Measurements from ENCODE around the gene ACSS1.
"Not testable (repeated sequence)": the region's sequence is repeated elsewhere in the genome, so short reads cannot be mapped to it uniquely, and the experiment has no call there.

Gene ACSS1

DNA sequence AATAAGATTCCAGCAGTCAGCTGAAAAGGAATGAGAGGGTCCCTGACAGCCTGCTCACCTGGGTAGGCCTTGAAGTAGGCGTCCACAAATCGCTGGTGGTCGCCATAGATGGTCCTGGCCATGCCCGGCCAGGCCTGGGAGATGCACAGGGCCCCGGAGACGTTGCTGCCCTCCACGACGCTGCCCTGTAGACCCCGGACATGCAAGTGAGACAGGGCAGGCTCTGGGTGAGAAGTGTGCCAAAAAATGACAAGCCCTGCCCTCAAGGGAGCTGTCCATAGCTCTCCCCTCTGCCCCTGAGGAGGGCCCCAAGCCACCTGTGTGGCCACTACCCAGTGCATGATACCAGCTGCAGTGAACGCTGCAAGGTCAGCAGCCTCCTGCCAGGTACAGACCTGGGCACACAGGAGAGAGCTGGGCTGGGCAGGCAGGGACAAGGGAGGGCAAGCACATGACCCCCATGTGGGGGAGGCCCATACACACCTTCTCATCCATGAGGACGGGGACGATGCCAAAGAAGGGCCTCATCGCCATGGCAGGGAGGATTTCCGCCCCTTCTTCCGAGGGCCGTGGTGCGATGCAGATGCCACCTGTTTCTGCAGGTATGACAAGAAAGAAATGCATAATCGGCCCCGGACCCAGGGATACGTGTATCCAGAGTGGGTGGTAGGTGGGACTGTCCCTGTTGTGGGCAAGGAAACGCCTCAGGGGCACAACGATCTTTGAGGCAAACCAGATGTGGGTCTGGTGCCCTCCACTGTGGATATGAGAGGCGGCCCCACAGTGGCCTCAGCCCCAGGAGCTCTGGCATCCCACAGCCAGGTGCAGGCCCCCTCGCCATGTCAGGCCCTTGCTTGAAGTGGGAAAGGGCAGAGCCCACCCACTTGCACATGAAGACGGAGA is 44.2 kb downstream of the ACSS1 start:
- no peak for DNase-seq (ENCODE audit: low read depth in 2 of 2, low spot score in 1 of 2)

GRCh38 chr20:25012616-25013189 is 45.2 kb downstream of the ACSS1 start:
- DNase-seq (ENCODE audit: low read depth in 2 of 2, low spot score in 1 of 2), result no peak

DNA sequence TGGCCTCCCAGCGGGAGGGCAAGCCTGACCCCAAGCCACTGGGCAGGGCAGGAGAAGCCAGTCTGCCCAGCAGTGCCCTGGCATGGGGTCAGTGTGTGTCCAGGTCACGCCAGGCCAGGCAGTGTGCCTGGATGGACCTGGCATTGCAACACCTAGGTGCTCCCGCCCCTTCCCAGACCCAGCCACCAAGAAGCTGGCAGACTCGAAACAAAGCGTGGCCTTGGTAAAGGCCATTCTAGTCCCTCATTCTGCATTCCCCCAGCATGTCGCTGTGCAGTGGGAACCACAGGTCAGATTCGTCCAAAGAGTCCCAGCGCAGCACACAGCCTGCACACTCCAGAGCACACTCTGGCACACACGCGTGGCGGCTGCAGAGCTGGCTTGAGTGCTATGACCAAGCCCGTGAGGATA is 46.1 kb downstream of the ACSS1 start:
- DNase-seq (ENCODE audit: low read depth in 2 of 2, low spot score in 1 of 2), result no peak

GRCh38 chr20:25011261-25011660 is 46.7 kb downstream of the ACSS1 start:
- no peak for DNase-seq (ENCODE audit: low read depth in 2 of 2, low spot score in 1 of 2)

GRCh38 chr20:25009218-25010145 is 48.5 kb downstream of the ACSS1 start:
- no peak for DNase-seq (ENCODE audit: low read depth in 2 of 2, low spot score in 1 of 2)

- no peak for DNase-seq (ENCODE audit: low read depth in 2 of 2, low spot score in 1 of 2)
These were observed 49.3 kb downstream of the ACSS1 start for GRCh38 chr20:25008388-25009217.

DNA sequence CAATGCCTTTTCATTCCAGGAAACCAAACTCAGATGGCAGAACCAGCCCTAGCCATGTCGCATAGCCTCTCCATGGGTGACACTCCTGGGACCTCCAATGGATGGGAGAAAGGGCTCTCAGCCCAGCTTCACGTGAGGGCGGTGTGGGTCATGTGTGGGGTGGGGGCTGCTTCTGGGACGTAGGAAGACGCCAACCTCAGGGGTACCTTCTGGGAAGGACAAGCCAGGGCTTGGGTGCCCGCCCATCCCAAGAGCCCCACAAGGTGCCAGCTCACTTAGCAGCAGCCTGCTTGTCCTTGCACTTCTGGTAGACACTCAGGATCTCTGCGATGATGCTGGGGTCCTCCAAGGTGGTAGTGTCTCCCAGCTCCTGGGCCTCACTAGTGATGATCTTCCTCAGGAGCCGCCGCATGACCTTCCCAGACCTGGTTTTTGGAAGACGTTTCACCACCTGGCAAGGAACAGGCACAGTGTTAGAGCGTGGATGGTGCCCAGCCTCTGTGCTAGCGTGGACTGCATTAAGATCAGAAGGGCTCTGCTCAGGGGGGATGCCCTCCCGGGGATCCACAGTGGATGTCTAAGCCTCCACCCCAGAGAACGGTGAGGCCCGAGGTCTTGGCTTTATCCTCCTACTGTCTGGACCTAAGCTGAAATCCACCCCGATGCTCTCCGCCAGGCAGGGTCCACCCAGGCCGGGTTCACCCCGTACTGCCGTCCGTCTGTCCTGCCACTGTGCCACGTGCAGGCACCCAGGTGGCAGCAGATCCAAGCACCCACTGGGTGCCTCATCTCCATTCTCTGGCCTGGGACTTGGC is 50.2 kb downstream of the ACSS1 start:
- no peak for DNase-seq (ENCODE audit: low read depth in 2 of 2, low spot score in 1 of 2)

DNA sequence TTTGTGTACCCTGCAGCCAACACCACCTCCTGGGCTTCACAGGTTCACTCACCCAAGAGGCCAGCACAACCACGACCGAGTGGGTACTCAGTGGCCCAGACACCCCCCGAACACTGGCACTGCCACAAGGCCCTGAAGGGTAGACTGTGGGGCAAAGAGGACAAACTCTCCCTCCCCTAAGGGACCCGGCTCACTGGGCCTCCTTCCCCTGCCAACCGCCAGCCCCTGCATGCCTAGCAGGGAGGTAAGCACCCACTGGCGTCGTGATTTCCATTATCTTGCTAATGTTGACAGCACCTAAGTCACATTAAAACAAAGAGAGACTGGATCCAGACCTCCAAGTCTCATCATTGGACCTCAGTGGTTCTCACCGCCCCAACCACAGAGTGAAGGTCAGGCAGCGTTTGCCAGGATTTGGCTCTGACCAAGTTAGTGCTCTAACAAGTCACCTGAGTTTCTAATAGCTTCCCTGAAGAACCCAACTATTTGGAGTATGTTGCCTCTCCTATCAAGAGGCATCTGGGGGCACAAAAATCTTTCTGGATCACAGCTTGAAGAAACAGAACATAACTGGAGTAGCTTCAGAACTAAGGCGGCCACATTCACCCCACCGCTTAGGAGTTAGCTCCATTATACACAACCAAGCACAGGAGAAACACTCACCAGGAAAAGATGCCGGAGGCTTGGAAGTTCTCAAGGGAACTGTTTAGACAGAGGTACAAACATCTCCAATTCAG is 51.3 kb downstream of the ACSS1 start:
- no peak for DNase-seq (ENCODE audit: low read depth in 2 of 2, low spot score in 1 of 2)

DNA sequence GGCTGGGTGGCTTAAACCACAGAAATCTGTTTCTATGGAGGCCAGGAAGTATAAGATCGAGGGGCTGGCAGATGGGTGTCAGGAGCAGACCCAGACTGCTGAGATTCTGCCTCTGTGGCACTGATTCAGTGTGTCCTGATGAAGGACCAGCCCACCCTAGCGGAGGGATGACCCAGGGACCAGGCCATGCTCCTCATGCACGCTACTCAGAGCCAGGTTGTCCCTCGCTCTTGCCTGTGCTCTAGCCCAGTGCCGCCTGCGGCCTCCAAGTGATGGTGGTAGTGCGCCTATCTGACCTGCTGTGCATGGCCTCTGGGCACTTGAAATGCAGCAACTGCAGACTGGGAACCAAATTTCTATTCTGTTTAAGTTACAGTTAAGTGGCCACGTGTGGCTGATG is 52.3 kb downstream of the ACSS1 start:
- DNase-seq (ENCODE audit: low read depth in 2 of 2, low spot score in 1 of 2), result no peak

DNA sequence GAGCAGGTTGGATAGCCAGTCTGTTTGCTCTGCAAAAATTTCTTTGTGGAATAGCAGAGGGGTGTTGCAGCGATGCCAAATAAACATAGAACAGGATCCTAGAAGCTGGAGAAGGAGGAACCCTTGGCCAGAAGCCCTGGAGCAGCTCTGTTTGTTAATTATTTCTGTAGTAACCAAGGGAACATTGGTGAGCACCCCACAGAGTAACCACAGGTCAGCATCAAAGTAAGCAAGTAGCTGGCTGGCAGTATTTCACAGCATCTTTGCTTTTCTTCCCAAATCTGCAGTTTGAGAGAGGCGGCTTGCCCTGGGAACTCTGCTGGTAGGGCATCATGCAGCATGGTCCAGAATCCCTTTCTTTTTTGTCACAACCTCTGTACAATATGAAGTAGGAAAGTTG is 52.7 kb downstream of the ACSS1 start:
- DNase-seq (ENCODE audit: low read depth in 2 of 2, low spot score in 1 of 2), result no peak

GRCh38 chr20:25003002-25003401 is 54.9 kb downstream of the ACSS1 start:
- no peak for DNase-seq (ENCODE audit: low read depth in 2 of 2, low spot score in 1 of 2)

- DNase-seq (ENCODE audit: low read depth in 2 of 2, low spot score in 1 of 2), result not testable (repeated sequence)
These were observed 56.6 kb downstream of the ACSS1 start for GRCh38 chr20:25001323-25001722.

DNA sequence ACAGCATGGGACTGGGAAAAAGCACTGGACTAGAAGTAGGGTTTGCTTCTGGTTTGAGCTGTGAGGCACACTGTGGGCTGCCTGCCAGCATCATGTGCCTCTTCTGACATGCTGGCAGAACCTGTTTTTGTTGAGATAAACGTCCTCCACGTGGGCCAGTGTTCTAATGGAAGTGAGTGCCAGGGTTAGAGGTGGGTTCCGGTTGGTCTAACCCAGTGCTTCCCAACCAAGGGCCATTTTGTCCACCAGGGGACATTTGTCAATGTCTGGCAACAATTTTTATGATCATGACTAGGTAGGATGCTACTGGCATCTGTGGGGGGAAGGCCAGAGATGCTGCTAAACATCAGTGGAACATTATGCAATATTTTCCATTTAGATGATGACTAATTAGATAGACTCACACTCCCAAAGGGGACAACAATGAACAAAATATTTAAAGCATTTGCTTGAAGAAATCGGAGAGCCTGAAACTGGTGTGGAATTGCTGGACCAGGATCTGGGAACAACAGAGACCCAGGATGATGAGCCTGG is 57.6 kb downstream of the ACSS1 start:
- DNase-seq (ENCODE audit: low read depth in 2 of 2, low spot score in 1 of 2), result no peak

GRCh38 chr20:24999568-24999967 is 58.4 kb downstream of the ACSS1 start:
- DNase-seq (ENCODE audit: low read depth in 2 of 2, low spot score in 1 of 2), result no peak

DNA sequence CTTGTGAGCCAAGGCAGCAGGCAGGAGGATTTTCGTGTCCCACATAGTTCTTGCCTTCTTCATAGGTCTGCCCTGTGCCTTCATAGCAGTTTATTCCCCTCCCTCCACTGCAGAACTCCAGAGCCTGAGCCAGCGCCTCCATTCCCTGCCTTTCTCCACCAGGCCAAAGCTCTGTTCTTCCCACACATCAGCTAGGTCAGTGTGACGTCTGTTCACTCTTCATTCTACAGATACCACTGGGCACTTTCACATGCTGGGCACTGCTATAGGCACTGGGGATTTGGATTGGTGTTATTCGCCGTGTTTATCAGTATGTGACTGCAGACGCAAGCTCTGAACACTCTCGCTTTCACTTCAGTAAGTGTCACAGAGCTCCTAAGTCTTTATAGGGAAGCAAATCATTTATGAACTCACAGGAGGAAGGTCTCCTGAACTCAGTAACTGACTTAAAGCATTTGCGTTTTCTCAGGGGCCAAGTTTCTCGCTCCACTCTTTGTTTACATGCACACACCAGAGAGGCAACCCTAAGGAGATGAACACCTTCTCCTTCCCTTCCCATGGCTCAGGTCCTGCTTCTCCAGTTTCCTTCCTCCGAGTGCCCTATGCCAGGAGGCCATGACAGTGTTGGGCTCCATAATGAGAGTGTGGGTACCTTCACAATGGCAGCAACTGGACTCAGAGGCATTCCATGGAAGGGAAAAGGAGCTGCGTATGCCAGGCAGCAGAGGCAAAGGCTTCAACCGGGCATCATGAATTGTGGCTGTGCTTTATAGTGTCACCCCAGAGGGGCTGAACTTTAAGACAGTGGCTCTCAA is 59.1 kb downstream of the ACSS1 start:
- no peak for DNase-seq (ENCODE audit: low read depth in 2 of 2, low spot score in 1 of 2)

GRCh38 chr20:24998121-24998520 is 59.8 kb downstream of the ACSS1 start:
- no peak for DNase-seq (ENCODE audit: low read depth in 2 of 2, low spot score in 1 of 2)

DNA sequence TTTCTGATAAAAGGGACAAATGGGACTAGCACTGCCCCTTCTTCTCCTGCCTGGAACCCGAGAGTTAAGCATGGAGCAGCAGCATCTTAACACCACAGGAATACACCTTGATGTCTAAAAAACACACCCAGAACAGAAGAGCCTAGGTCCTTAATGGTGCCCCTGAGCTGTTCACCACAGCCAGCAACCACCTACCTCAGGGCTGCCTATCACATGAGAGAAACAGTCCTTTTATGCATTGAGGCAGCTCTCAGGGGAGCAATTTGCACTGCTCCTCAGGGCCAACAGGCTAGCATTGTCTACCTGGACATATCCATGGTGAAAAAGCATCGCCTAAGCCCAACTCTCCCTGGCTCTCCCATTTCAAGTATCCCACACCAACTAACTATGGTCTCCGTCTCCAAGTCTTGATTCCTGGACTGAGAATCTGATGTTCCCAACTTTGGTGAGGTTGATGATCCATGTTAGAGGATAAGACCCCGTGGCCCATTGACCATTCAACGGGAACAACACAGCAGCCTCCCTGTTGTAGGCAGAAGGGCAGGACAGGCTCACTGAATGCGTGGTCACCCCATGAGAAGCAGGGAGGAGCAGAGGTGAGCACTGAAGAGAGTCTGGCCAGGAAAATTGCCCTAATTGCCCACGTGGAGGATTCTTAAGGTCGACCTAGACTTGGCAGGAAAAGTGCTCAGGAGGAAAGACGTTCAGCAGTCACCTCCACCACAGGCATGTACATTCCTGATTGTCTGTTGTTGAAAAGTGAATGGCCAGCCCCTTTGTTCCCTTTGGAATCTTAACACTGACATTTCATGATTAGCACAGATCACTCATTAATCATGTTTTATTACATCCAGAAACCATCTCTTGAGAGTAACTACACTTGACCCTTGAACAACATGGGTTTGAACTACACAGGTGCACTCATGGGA is 61.2 kb downstream of the ACSS1 start:
- DNase-seq (ENCODE audit: low read depth in 2 of 2, low spot score in 1 of 2), result no peak
